Measurements from ENCODE around the gene CRYBG2. TPM values are rescaled to one million over a fixed set of nuclear protein-coding genes. Genes with fewer than 3 reads are reported as not detected.
A peak's percentile ranks its signal among the peaks of the same experiment; 100 is the strongest.

Gene CRYBG2
- total RNA-seq, 1 experiment from 2014 or later, result 6.4 TPM

DNA sequence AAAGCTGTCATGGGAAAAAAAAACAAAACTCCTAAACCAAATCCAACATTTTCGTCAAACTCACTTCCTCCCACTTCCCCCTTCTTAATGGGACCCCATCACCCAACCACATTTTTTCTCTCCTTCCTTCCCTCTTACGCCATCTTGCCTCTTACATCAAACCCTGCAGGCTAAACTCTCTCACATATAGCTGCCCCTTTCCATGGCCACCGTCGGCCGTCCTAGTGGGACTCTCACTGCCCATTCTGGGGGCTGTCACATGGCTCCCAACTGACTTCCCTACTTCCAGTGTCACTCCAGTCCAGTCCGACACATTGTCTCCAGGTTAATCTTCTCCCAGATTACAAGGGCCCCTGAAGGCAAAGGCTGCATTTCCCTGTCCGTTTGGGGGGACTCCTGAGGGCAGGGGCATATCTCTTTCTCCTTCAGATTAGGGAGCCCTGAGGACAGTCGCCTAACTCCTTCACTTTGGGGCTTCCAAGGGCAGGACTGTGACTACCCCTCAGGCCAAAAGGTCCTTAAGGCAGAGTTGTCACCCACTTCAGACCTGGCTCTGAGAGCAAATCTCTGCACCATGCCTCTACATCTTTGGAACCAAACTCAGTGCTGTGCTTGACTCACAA, 48.2 kb downstream of the CRYBG2 start:
- TF ChIP-seq, protein P1, sequence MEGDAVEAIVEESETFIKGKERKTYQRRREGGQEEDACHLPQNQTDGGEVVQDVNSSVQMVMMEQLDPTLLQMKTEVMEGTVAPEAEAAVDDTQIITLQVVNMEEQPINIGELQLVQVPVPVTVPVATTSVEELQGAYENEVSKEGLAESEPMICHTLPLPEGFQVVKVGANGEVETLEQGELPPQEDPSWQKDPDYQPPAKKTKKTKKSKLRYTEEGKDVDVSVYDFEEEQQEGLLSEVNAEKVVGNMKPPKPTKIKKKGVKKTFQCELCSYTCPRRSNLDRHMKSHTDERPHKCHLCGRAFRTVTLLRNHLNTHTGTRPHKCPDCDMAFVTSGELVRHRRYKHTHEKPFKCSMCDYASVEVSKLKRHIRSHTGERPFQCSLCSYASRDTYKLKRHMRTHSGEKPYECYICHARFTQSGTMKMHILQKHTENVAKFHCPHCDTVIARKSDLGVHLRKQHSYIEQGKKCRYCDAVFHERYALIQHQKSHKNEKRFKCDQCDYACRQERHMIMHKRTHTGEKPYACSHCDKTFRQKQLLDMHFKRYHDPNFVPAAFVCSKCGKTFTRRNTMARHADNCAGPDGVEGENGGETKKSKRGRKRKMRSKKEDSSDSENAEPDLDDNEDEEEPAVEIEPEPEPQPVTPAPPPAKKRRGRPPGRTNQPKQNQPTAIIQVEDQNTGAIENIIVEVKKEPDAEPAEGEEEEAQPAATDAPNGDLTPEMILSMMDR (IDR thresholded peaks at IDR 0.05; ENCODE audit: unreplicated experiment), result no peak
- Mint-ChIP-seq H3K36me3 (ENCODE audit: insufficient read depth, unreplicated experiment) (peaks cover 9% of the 10 kb centered on the region), H3K9me3 (ENCODE audit: low read depth, unreplicated experiment) (no peaks in the 10 kb centered on the region), H3K27ac (ENCODE audit: unreplicated experiment) (peak overlapping the region; percentile 89), H3K4me3 (ENCODE audit: low read depth, unreplicated experiment) (peak overlapping the region; percentile 92), H3K27me3 (ENCODE audit: unreplicated experiment) (no peaks in the 10 kb centered on the region), H3K4me1 (ENCODE audit: low read depth, unreplicated experiment) (peaks cover 15% of the 10 kb centered on the region)
- BruUV-seq (replicated peaks), result TSS peak; percentile 89
- no peak for DNase-seq
- CTCF ChIA-PET, result interaction anchor here (0.8 kb wide), 1 partner anchor 16 kb away, joined by 3 read pairs; no protein-coding TSS in a partner anchor
- intact Hi-C loops (cut with micrococcal nuclease; ENCODE audit: unreplicated experiment), result no loop called here

DNA sequence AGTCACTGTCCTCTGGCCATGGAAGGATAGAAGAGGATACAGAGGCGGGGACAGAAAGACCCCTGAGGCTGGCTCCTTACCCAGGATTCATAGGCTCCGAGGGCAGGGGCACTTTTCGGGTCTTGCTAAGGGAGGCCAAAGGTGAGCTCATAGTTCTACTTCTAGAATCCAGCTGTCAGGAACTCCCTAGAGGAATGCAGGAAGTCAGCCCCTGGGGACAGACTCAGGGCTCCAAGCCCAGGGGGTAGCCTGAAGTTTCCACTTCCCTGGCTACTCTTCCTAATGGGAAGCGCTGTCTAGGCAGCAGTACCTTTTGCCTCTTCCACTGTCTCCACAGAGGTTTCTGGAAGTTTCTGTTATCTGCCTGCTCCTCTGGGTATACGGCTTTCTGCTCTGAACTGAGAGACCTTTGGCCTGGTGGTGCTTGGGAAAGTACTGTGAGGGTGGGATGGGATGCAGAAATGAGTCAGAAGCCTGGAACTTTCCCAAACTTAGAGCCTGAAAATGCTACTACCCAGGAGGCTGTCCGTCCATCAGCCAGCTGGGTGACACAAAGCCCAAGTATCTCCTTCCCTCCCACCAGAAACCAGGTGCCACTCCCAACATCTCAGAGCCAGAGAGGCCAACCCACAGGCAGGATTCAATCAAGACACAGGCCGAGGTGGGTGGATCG, 51.1 kb downstream of the CRYBG2 start:
- CTCF ChIA-PET, result no interaction called here
- Mint-ChIP-seq H3K27ac (ENCODE audit: unreplicated experiment) (no peak overlapping the region), H3K9me3 (ENCODE audit: low read depth, unreplicated experiment) (no peaks in the 10 kb centered on the region), H3K4me3 (ENCODE audit: low read depth, unreplicated experiment) (no peak overlapping the region), H3K4me1 (ENCODE audit: low read depth, unreplicated experiment) (peaks cover 24% of the 10 kb centered on the region), H3K27me3 (ENCODE audit: unreplicated experiment) (no peaks in the 10 kb centered on the region), H3K36me3 (ENCODE audit: insufficient read depth, unreplicated experiment) (peaks cover 9% of the 10 kb centered on the region)
- intact Hi-C loops (cut with micrococcal nuclease; ENCODE audit: unreplicated experiment), result no loop called here
- TF ChIP-seq, protein P1 (IDR thresholded peaks at IDR 0.05; ENCODE audit: unreplicated experiment), result no peak
- no TSS peak for BruUV-seq (replicated peaks)
- DNase-seq, result no peak

DNA sequence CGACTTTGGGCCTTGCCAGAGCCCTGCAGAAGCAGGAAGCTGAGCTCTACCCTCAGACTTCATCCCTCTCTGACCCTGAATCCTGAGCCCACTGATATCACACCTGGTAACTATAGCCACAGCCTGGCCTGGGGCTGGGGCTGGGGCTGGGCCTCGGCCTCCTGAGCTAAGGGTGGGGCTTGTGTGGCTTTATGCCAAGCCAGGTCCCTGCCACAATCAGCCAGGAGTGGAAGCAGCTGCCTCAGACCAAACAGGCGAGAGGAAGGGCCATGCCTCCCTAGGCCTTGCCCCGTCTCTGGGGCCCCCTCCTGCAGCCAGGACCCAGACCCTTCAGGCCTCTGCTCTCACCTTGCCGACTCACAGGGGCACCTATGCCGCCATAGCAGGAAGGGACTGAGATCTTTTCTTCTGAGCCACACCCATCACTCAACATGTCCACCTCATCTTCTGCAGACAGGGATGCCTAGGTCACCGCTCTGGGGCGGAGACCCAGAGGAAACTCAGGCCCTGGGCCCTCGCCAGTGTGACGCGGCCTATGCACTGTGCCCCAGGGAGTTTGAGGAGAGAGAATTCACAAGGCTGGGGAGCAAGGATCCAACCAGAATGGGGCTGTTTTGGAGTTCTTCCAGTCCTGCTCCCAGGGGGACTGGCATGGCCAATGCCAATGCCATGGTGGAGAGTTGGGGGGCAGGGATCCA, 53.2 kb downstream of the CRYBG2 start:
- DNase-seq, result no peak
- intact Hi-C loops (cut with micrococcal nuclease; ENCODE audit: unreplicated experiment), result no loop called here
- TF ChIP-seq, protein P1 (IDR thresholded peaks at IDR 0.05; ENCODE audit: unreplicated experiment), result no peak
- H3K4me1 Mint-ChIP-seq (ENCODE audit: low read depth, unreplicated experiment), result peaks cover 14% of the 10 kb centered on the region
- H3K27ac Mint-ChIP-seq (ENCODE audit: unreplicated experiment), result no peak overlapping the region
- BruUV-seq (replicated peaks), result no TSS peak
- H3K36me3 Mint-ChIP-seq (ENCODE audit: insufficient read depth, unreplicated experiment), result no peaks in the 10 kb centered on the region
- H3K27me3 Mint-ChIP-seq (ENCODE audit: unreplicated experiment), result no peaks in the 10 kb centered on the region
- H3K4me3 Mint-ChIP-seq (ENCODE audit: low read depth, unreplicated experiment), result no peak overlapping the region
- CTCF ChIA-PET, result no interaction called here
- H3K9me3 Mint-ChIP-seq (ENCODE audit: low read depth, unreplicated experiment), result no peaks in the 10 kb centered on the region

DNA sequence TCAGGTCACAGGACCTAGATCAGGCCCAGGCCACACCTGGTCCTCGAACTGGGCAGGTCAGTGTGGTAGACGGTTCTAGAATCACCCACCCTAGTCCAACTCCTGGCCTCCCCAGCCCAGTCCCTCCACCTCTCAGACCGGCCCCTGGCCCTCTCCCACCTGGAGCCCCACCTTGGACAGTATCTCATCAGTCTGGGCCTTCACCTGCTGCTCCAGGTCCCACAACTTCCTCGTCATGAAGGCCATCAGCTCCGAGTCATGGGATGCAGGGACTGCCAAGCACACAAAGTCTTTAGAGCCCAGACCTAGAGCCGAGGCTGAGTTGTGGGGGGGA, 56.2 kb downstream of the CRYBG2 start:
- CTCF ChIA-PET, result interaction anchor here (0.5 kb wide), 1 partner anchor 159 kb away, joined by 4 read pairs; no protein-coding TSS in a partner anchor

More for the DNA sequence above, 56.2 kb downstream of the CRYBG2 start:
- Mint-ChIP-seq H3K4me3 (ENCODE audit: low read depth, unreplicated experiment) (no peak overlapping the region), H3K27ac (ENCODE audit: unreplicated experiment) (no peak overlapping the region), H3K36me3 (ENCODE audit: insufficient read depth, unreplicated experiment) (no peaks in the 10 kb centered on the region), H3K27me3 (ENCODE audit: unreplicated experiment) (no peaks in the 10 kb centered on the region), H3K4me1 (ENCODE audit: low read depth, unreplicated experiment) (peaks cover 9% of the 10 kb centered on the region), H3K9me3 (ENCODE audit: low read depth, unreplicated experiment) (no peaks in the 10 kb centered on the region)
- BruUV-seq (replicated peaks), result no TSS peak
- TF ChIP-seq, protein P1 (IDR thresholded peaks at IDR 0.05; ENCODE audit: unreplicated experiment), result no peak
- intact Hi-C loops (cut with micrococcal nuclease; ENCODE audit: unreplicated experiment), result no loop called here
- DNase-seq, result no peak

Data from Calu3 (cell line).